ENCODE data around the gene FOXC1.
A peak's percentile ranks its signal among the peaks of the same experiment; 100 is the strongest.

Gene FOXC1

DNA sequence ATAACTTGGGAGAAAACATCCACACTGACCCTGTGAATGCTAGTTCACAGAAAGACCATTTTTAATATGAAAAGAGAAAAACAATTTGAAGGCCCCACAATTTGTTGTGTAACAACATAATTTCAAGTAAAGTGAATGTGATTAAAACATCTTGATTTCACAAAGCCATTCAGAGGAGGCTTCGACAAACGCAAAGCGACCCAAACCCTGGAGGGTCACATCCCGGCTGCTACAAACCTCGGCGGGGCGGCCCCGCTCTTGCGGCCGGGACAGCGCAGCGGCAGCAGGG lies 14.0 kb downstream of the FOXC1 start:
- no peak for DNase-seq (ENCODE audit: low read depth)

DNA sequence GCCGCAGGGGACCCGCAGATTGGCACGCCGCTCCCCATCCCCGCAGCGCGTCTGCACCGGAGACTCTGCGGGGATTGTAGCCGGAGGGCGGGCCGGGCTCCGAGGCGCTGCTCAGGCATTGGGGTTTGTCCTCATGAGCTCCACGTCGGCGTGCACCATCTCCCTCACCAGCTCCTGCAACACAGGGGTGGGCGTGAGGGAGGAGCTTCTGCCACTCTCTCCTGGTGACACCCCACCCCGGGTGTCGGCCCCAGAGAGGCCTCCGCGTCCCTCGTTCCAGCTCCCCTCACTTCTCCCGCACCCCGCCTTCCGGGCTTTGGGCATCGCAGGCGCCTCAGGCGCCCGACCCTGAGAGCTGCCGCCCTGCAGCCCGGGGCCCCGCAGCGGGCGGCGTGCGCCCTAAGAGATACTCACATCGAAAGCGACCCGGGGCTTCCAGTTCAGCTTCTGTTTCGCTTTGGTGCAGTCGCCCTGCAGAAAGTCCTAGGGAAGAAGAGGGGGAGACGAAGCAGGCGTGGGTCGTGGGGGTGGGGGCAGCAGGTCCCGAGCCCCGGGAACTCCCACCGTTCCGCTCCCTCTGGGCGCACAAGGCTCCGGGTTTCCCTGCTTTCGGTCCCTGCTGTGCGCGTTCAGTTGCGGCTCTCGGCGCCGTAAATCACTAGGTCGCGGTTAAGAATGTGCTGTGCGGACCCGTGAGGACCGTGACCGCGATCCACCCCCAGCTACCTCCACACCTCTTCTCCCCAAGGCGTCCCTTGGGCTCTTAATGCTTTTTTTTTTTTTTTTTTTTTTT lies 14.5 kb downstream of the FOXC1 start:
- DNase-seq (ENCODE audit: low read depth) = peak; percentile 53

DNA sequence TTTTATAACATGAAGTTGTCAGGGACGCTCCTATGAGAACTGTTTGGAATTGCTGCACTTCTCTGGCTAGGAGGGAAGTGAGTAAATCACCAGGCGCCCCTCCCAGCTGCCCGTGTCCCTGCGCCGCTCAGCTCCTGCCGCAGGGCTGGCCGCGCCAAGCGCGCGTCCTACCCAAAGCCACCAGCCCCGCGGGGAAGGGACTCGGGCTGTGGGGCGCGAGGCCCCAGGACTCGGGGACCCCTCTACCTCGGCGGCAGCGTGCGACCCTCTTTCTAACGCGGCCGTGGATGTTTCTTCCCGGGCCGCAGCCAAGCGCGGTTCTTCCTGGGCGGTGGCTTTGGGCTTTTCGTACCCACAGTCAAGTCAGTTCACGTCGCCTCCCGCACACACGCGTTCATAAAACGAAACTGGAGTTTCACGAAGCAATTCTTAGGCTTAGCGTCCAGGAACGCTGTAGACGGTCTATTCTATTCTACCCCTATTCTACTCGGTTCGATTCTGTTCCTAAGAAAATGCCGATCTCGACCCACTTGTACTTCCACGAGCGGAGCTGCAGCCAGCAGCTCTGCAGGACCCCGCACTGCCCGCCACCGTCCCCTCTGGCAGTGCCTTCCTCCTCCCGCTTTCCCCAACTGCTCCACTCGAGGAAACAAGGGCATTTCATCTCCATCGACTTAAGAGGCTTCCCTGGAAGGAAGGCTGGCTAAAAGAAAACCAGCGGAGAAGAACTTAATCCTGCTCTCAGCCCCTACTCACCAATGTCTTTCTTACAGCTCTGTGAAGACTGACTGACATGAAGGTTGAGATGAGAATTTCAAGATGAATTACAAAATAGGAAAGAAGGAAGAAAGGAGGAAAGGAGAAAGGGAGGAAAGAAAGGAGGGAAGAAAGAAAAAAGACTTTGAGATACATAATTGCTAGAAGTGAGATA lies 15.4 kb downstream of the FOXC1 start:
- peak; percentile 63 for DNase-seq (ENCODE audit: low read depth)

DNA sequence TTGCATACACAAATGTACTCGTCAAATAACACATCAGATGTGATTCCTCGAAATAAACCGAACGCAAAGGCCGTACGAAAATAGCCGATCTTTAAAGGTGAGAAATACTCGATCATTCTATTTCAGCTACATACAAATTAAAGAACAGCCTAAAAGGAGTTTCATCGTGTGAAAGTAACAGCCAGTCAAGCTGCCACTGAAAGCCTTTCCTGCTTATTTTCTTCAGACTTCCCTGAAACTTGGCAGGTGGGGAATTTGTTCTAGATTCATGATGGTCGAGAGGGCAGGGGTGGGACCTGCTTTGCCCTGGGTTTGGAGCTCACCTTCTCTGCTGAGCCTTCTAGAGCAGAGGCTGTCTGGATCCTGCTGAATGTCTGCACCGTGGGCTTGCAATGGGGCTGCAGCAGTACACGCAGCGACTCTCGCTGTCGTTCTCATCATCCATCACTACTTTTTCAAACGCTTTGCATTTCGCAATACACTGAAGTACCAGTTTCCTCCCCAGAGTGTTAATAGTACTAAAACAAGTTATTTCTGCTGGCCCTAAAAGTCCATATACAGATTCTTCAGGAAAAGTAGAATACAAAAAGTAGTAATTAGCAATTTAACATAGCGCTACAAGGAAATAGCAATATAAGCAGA lies 16.2 kb downstream of the FOXC1 start:
- DNase-seq (ENCODE audit: low read depth) = peak; percentile 45

DNA sequence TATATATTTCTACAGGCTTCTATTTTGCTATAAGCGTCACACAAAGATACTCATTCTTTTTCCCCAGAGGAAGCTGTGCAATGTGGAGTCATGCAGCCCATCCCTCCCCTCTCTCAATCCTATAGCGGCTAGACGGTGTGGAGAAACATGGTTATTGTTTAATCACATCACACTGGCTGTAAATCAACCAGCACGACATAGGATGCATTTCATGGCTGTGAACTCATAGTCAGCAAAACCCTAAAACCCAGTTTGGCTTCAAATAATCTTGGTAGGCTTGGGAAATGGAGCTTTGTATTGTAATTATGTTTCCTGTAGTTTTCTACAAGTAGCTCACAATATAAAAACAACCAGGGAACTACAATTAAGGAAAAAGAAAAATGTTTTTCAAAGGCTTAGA lies 16.8 kb downstream of the FOXC1 start:
- DNase-seq (ENCODE audit: low read depth) = no peak

DNA sequence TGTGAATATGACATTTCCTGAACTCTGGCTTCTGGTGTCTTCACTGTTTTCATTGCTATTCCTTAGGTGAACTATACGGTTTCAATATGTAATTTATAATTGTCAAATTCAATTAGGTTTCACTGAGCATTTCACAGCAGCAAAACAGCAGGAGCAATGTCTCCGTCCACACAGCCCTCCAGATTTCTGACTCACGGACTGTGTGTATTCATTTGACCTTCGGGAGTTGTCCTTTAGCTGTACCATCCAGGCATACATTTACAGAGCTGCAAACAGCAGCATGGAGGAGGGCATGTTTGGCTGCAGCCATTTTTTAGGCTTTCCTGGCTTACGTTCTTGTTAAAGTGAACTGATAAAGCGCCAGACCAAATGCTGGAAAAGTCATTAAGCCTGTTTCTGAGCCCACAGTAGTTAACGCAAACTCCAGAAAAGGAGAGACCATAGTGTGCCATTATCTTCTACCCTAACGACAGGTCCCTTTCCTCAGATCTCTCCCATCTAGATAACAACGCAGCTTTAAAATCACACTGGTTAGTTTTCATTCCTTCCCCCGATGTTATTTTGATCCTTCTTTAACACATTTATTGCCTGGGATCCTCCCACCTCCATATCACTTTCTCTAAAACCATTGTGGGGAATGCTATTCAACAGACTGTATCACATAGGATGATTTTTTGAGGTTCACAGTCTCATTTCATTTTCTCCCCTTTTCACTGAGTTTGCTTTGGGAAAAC lies 18.3 kb downstream of the FOXC1 start:
- DNase-seq (ENCODE audit: low read depth) = peak; percentile 45

DNA sequence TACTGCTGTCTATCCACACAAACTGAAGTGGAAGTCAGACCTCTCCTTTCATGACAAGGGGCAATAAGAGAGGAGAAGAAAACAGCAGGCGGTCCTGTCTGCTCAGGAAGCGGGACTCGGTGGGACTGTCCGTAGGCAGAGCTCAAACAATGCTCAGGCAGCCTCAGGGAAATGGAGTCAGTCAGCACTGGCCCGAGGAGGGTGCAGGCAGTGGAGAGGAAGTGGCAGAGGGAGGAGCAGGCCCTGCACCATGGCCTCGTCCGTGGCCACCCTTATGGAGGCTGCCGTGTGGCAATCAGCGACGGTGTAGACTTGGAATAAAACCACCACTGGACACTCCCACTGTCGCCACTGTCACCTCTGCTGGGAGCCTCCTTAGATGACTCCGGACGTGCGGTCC lies 19.6 kb downstream of the FOXC1 start:
- DNase-seq (ENCODE audit: low read depth) = no peak

DNA sequence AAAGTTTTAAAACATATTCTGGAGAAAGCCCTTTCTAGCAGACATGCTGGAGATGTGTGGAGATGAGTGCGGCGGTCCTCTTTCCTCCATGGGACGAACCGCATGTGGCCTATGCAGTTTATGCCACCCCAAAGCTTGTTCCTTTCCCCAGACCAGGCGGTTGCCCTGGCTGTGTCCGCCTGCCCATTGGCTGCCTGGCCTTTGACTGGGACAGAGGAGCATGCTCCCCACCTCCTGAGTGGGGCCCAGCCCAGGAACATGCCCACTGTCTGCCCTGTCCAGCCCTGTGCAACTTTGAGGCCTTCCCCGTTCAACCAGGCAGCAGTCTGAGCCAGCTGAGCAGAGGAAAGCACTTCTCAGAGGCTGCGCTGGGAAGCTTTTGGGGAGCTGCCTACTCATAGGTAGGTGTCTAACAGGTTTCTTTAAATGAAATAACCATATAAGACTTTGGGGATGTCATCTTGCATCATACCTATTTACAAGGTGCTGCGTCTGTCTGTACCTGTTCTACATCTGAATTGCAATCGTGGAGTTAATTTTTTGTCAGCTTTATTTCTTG lies 20.6 kb downstream of the FOXC1 start:
- no peak for DNase-seq (ENCODE audit: low read depth)

DNA sequence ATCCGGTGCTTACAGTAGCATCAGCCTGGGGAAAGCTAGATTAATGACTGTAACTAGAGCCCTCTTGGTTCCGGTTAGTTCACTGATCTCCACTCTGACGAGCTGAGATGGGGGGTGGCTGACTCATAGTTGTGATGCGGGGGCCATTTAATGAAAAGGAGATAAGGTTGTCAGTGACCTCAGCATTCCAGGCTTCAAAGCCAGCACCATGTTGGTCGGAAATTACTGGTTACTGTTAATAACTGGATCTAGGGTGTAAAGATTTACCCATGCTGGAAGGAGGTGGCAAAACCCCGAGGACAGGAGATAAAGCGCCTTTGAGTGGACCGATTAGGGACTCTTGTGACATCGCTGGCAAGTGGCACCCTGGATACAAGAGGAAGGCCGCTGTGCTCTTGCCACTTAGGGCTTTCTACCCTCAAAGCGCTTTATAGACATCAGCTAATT lies 21.1 kb downstream of the FOXC1 start:
- peak; percentile 90 for DNase-seq (ENCODE audit: low read depth)

DNA sequence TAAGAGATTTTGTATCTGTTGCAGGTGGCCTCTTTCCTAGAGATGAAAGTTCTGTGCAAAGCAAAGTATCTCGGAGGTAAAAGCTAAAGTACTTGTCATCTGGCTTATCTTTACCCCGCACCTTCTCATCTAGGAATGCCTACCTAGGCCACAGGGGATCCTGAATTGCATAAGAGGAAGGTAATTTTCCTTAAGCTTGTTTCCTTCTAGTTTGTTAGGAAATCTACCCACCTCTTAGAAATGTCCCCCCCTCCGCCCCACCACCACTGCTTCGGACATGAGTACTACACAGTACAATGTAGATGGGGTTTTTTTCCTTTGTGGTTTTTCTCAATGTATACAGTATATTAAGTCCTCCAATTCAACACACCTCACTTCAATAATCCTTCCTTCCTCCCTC lies 21.5 kb downstream of the FOXC1 start:
- DNase-seq (ENCODE audit: low read depth) = peak; percentile 59

DNA sequence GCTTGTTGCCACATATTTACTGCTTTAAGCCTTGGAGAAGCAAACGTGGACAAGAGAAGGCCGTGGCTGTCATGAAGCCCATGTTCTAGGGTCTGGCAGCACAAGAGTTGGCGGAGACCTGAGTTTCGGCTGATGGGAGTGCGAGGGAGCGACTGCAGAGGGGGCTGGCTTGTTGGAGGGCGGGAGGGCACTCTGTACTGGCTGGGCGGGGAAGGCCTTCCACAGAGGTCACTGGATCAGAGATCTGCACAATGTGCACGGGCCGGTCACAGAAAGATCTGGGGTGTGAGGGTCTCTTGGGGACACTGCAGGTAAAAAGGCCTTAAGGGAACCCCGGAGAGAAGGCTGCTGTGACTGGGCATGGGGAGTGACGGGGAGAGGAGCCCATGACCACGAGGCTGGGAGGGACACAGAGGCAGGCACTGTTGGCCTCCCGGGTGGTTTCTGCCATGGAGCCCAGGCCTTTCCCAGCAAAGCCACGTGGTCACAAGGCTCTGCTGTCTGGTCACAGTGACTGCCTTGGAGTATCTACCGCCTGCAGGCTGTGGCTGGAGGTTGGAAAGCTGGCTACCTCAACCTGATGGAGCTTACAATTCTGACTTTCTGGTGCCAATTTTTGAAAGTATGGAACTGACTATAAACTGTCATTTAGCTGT lies 23.8 kb downstream of the FOXC1 start:
- no peak for DNase-seq (ENCODE audit: low read depth)

DNA sequence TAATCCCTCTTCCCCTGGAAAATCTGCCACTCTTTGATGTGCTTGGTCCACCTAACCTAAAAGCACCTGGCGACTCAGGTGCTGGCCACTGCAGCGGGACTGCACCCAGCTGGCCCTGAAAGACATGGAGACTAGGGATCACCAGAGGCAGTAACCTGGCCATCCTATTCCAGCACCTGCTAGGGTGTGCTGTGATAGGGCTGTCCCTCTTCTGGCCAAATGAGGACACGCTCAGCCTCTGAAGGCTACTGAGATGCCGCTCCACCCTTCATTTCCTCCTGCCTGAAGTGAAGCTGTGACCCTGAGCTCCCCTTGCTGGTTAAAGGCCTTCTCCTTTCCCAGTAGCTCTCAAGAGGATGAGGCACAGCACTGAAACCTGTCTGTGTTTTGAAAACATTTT lies 24.4 kb downstream of the FOXC1 start:
- no peak for DNase-seq (ENCODE audit: low read depth)

DNA sequence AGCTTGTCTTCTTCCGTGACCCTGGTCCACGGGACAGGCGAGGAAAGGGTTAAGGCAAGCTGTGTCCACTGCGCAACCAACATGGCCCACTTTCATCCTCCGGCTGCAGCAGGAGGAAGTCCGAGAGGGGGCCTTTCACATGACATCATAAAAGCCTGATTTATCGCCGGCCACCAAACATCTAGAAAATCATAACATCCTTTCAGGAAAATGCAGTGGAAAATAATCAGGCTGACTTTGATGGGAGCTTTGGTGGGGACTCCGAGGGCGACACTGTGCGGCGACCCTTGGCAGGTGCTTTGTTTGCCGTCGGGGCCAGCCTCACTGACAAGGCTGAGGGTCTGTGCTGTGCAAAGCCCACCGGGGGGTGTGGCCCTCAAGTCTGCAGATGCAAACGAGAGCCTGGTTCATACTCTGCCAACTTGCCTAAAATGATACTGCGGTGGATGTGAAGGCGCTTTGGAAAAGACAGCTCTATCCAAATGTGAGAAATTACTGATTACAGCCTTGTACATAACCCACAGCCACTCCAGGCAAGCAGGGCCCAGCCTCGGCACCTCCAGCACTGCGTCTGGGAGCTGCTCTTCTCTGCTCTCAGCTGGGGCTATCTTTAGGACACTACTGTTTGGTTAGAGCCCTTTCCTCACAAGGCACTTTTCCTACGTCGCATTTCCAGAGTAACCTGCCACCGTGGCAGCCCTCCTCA lies 25.7 kb downstream of the FOXC1 start:
- peak; percentile 21 for DNase-seq (ENCODE audit: low read depth)

DNA sequence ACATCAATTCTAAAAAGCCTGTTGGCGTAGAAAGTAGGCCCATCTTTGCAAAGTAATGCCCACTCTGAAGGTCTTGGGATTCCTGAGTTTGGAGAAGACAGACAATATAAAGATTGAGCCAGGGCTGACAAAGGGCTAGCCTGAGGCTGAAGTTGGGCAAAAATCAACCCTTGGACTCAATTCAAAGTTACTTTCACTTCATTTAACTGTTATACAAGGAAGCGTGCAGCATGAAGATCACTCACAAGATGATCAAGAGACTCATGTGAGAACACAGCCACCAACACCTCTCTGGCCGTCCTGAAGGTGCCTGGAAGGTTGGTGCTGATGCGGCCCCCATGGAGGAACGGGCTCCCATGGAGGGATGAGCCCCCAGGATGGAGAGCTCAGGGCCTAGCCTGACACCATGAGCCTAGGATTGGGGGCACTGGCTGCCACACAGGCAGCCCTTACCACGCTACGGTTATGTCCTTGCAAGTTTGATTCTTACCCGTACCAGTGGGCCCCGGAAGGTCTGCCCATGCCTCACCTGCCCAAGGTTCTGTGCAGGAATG lies 26.6 kb downstream of the FOXC1 start:
- no peak for DNase-seq (ENCODE audit: low read depth)

DNA sequence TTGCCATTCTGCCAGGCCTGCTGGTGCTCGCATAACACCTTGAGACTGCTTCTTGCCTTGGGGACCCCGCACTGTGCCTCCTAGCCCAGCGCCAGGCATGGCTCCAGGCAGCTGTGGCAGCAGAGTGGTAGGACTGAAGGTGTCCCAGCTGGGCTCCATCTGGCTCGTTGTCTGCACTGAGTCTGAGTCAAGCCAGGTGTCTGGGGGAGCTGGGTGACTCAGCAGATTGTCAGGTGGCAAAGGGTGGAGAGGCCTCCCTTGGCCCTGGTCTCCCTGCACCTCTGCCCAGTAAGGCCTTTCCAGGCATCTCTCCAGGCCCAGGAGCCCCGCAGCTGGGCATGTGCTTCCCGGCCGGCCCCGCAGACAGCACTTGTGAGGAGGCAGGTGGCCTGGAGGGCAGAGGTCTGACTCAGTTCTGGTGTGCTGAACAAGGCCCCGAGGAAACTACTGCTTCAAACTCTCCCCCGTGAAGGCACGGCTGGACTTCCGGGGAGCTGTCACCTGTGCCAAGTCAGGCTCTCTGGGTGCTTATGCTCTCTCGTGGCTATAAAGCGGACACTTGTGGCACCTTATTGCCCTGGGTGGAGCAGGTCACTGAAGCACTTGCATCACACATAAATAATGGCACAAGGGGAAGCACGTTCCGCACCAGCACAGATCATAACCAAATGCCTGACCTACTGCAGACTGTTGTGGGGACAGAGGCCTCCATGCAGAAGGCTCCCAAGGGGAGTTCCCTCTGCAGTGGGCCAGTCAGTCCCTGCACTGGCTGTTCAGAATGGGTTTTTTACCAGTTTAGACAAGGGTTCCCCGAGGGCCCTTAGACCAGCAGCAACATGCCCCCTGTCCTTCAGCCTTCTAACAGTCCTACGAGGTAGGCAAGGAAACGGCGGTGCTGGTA lies 27.5 kb downstream of the FOXC1 start:
- no peak for DNase-seq (ENCODE audit: low read depth)

DNA sequence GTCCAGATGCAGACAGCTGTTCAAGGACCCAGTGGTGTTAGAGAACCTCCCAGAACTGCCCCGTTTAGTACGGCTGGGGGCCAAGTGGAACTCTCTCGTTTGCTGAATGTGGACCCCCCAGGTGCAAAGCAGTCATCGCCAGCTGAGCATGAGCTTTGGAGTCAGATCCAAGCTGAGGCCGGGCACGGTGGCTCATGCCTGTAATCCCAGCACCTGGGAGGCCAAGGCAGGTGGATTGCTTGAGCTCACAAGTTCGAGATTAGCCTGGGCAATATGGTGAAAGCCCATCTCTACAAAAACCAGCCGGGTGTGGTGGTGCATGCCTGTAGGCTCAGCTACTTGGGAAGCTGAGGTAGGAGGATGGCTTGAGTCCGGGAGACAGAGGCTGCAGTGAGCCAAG lies 29.7 kb downstream of the FOXC1 start:
- no peak for DNase-seq (ENCODE audit: low read depth)

DNA sequence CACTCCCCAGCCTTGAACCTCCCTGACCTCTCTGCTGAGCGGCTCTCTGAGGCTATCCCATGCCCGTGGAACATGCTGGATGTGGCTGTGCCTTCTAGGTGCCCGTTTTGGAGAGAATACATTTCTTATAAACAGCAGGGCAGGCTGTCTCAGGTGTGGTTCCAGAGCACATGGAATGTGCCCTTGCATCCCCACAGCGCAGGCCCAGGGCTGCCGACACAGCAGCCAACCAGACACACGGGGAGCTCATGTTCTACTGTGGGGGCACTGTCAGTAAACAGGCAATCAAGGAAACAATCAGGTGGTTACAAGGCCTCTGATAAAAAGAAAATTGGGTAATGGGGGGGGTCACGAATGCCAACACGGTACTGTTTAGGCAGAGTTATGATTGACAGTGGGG lies 30.8 kb downstream of the FOXC1 start:
- no peak for DNase-seq (ENCODE audit: low read depth)

DNA sequence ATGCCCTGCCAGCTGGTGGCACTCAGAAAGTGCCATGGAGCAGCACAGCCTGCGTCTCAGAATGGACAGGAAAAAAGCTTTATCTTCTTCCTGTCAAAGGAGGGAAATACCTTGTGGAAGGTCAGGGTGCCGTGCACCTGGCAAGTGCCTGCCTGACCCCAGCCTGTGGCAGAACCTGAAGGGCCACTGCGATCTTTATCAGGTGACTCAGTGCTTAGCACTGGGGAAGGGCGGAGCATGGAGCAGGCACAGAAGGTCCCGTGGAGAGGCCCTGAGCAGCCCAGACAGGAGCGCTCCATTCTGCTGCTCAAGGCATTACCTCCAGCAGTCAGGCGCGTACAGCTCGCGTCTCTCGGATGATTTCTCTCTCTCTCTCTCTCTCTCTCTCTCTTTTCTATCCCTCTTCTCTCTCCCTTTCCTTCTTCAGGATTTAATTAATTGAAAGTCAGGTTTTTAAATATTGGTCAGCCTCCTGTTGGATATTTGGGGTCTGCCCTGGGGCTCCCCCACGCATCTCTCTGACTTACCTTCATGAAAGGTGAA lies 31.7 kb downstream of the FOXC1 start:
- no peak for DNase-seq (ENCODE audit: low read depth)

DNA sequence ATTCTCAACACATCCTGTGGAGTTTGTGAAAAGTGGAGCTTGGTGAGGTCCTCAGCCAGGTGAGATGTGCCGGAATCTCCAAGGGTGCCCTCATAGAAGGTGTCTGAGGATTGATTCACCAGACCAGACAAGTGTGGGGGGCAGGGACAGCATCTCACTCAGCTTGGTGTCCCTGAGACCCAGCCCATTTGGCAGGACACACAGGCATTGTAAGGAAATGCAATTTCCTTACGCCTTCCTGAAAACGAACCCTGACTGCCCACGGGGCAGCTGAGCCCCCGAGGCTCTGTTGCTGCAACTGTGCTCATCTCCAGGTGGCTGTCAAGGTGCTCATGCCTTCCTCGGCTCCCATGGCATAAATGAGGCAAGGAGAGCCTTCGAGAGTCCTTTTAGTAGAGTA lies 33.4 kb downstream of the FOXC1 start:
- no peak for DNase-seq (ENCODE audit: low read depth)
